ENCODE data around the gene AUH. TPM values are rescaled to one million over a fixed set of nuclear protein-coding genes. Genes with fewer than 3 reads are reported as not detected.

The AUH gene
- total and polyA plus RNA-seq, 2 donors (not counting 1 experiment from before 2014, with no cell fraction given): 5.2 to 29.1 TPM

- Histone ChIP-seq H3K79me2 (ENCODE audit: control insufficient read depth, insufficient read depth, low read length) (no peaks in the 10 kb centered on the region), H3K4me1 (ENCODE audit: control insufficient read depth in 2 of 2, insufficient read depth in 2 of 2, low read length in 2 of 2) (peaks cover 15 to 16% of the 10 kb centered on the region in 2 donors), H3K4me2 (replicated peaks; ENCODE audit: low read depth, low read length, poor library complexity, severe bottlenecking) (no peak overlapping the region), H3K4me3 (ENCODE audit: control extremely low read depth in 1 of 5, extremely low read depth in 1 of 5, insufficient read depth in 1 of 5, low read depth in 2 of 5, low read length in 4 of 5) (no peak overlapping the region), H3K9ac (ENCODE audit: low read length) (no peak overlapping the region), H2AFZ (ENCODE audit: insufficient read depth, low read depth, low read length, poor library complexity, severe bottlenecking) (no peak overlapping the region), H4K20me1 (ENCODE audit: control insufficient read depth, insufficient read depth, low read length, poor library complexity, severe bottlenecking) (no peaks in the 10 kb centered on the region), H3K36me3 (replicated peaks in 1 of 2; ENCODE audit: control extremely low read depth in 1 of 2, control insufficient read depth in 1 of 2, extremely low read depth in 1 of 2, insufficient read depth in 2 of 2, low read length in 1 of 2) (no peaks in the 10 kb centered on the region), H3K9me3 (ENCODE audit: control extremely low read depth in 1 of 3, control insufficient read depth in 2 of 3, insufficient read depth in 1 of 3, low read length in 2 of 3) (no peaks in the 10 kb centered on the region), H3K27ac (ENCODE audit: low read length in 2 of 2) (no peak overlapping the region), H3K27me3 (replicated peaks in 1 of 4; ENCODE audit: control extremely low read depth in 1 of 4, control insufficient read depth in 3 of 4, insufficient read depth in 4 of 4, low read length in 3 of 4) (no peaks in the 10 kb centered on the region)
- ChIA-PET POLR2A (no interaction called here), CTCF (interaction anchor here (0.8 kb wide), 1 partner anchor 10 kb away, joined by 3 read pairs; no protein-coding TSS in a partner anchor)
- TF ChIP-seq EZH2 (IDR thresholded peaks at IDR 0.05; ENCODE audit: borderline replicate concordance, insufficient read depth, low read depth, low read length, poor library complexity, severe bottlenecking) (no peak), CTCF (IDR thresholded peaks at IDR 0.05) (no peak)
- intact Hi-C loops (cut with micrococcal nuclease): no loop called here
- 100% methylated on average over 3 of the region's 10 CpGs for WGBS (ENCODE audit: insufficient coverage)
- H3K27me3 Mint-ChIP-seq: no peaks in the 10 kb centered on the region
- DNase-seq: no peak
- H3K9me3 Mint-ChIP-seq (ENCODE audit: insufficient read depth): peaks cover 2% of the 10 kb centered on the region
- H3K4me3 Mint-ChIP-seq: no peak overlapping the region
- ATAC-seq (ENCODE audit: low read depth): no peak
- H3K27ac Mint-ChIP-seq: no peak overlapping the region
- H3K4me1 Mint-ChIP-seq: peaks cover 23% of the 10 kb centered on the region
These were observed 149.0 kb downstream of the AUH start for GRCh38 chr9:91212596-91213243.

GRCh38 chr9:91211919-91212318, 149.8 kb downstream of the AUH start:
- no peak for DNase-seq
- Histone ChIP-seq H3K4me2 (replicated peaks; ENCODE audit: low read depth, low read length, poor library complexity, severe bottlenecking) (peak overlapping the region; percentile 2), H3K27ac (ENCODE audit: low read length in 2 of 2) (no peak overlapping the region), H3K9me3 (ENCODE audit: control extremely low read depth in 1 of 3, control insufficient read depth in 2 of 3, insufficient read depth in 1 of 3, low read length in 2 of 3) (no peaks in the 10 kb centered on the region), H2AFZ (ENCODE audit: insufficient read depth, low read depth, low read length, poor library complexity, severe bottlenecking) (no peak overlapping the region), H3K9ac (ENCODE audit: low read length) (no peak overlapping the region), H3K4me3 (ENCODE audit: control extremely low read depth in 1 of 5, extremely low read depth in 1 of 5, insufficient read depth in 1 of 5, low read depth in 2 of 5, low read length in 4 of 5) (no peak overlapping the region), H3K4me1 (ENCODE audit: control insufficient read depth in 2 of 2, insufficient read depth in 2 of 2, low read length in 2 of 2) (peaks cover 23 to 24% of the 10 kb centered on the region in 2 donors), H4K20me1 (ENCODE audit: control insufficient read depth, insufficient read depth, low read length, poor library complexity, severe bottlenecking) (no peaks in the 10 kb centered on the region), H3K79me2 (ENCODE audit: control insufficient read depth, insufficient read depth, low read length) (no peaks in the 10 kb centered on the region), H3K36me3 (replicated peaks in 1 of 2; ENCODE audit: control extremely low read depth in 1 of 2, control insufficient read depth in 1 of 2, extremely low read depth in 1 of 2, insufficient read depth in 2 of 2, low read length in 1 of 2) (no peaks in the 10 kb centered on the region), H3K27me3 (replicated peaks in 1 of 4; ENCODE audit: control extremely low read depth in 1 of 4, control insufficient read depth in 3 of 4, insufficient read depth in 4 of 4, low read length in 3 of 4) (no peaks in the 10 kb centered on the region)
- intact Hi-C loops (cut with micrococcal nuclease): no loop called here
- Mint-ChIP-seq H3K9me3 (ENCODE audit: insufficient read depth) (peaks cover 2% of the 10 kb centered on the region), H3K27ac (no peak overlapping the region), H3K27me3 (no peaks in the 10 kb centered on the region), H3K4me3 (peak overlapping the region; percentile 23), H3K4me1 (peaks cover 31% of the 10 kb centered on the region)
- no peak for TF ChIP-seq EZH2 (IDR thresholded peaks at IDR 0.05; ENCODE audit: borderline replicate concordance, insufficient read depth, low read depth, low read length, poor library complexity, severe bottlenecking)
- TF ChIP-seq CTCF (IDR thresholded peaks at IDR 0.05): no peak
- ChIA-PET POLR2A (no interaction called here), CTCF (no interaction called here)
- 85% methylated on average over 3 of the region's 5 CpGs for WGBS (ENCODE audit: insufficient coverage)
- no peak for ATAC-seq (ENCODE audit: low read depth)

All from B cell (primary cell).